Activated CD8-positive, alpha-beta T cell treated with anti-CD3 and anti-CD28 coated beads for 36 hours (primary cell): ENCODE results near the gene ANKS1B. TPM values are rescaled to one million over a fixed set of nuclear protein-coding genes. Genes with fewer than 3 reads are reported as not detected.
"Not testable (repeated sequence)": the region's sequence is repeated elsewhere in the genome, so short reads cannot be mapped to it uniquely, and the experiment has no call there.

Source experiments
- ATAC-seq: fragments of 200-7000 bp; cut with Tn5 transposase; one replicate; pipeline ENCODE4 v1.10.0; 2021; ENCODE audit warnings: mild to moderate bottlenecking, moderate library complexity
- CTCF ChIA-PET: fragments of 350-600 bp; sonication (Branson Sonifier 250); formaldehyde crosslinking; loops from one replicate; lab custom pipeline; 2021; ENCODE audit warnings: antibody characterized with exemption; lab: Charles Lee
- POLR2A ChIA-PET: fragments of 350-600 bp; sonication (Branson Sonifier 250); formaldehyde crosslinking; loops from one replicate; lab custom pipeline; 2021; ENCODE audit warnings: antibody characterized with exemption; lab: Charles Lee
- DNase-seq: peaks from one replicate; pipeline ENCODE4 v3.0.0-alpha.2; 2020
- H3K27ac Mint-ChIP-seq: one replicate; pipeline ENCODE4 v1.8.0; 2021; ENCODE audit warnings: mild to moderate bottlenecking, mixed read lengths
- H3K27me3 Mint-ChIP-seq: one replicate; pipeline ENCODE4 v1.8.0; 2021; ENCODE audit warnings: mixed read lengths
- H3K36me3 Mint-ChIP-seq: one replicate; pipeline ENCODE4 v1.8.0; 2021; ENCODE audit warnings: low read depth, mixed read lengths
- H3K4me1 Mint-ChIP-seq: one replicate; pipeline ENCODE4 v1.8.0; 2021; ENCODE audit warnings: low read depth, mixed read lengths
- H3K4me3 Mint-ChIP-seq: one replicate; pipeline ENCODE4 v1.8.0; 2021; ENCODE audit warnings: mild to moderate bottlenecking, moderate library complexity, mixed read lengths
- H3K9me3 Mint-ChIP-seq: one replicate; pipeline ENCODE4 v1.8.0; 2021; ENCODE audit warnings: mixed read lengths
- CTCF ChIP-seq: fragments of 200-600 bp; IDR thresholded peaks from one replicate; pipeline ENCODE4 v1.8.0; 2022; ENCODE audit warnings: antibody characterized with exemption, mild to moderate bottlenecking
- intact Hi-C: fragments of 100-400 bp; cut with micrococcal nuclease; formaldehyde crosslinking; loops from one replicate; pipeline ENCODE4 v1.10.0; 2022
- total RNA-seq, 2 experiments: library from RNA; stranded (reverse); gene quantifications; one replicate each; pipeline ENCODE4 v1.2.3, GENCODE V29; 2021

Gene ANKS1B
- total RNA-seq, 2 experiments from 2014 or later, result 0.54 TPM; not detected in 1

- peaks cover 7% of the 10 kb centered on the region for H3K9me3 Mint-ChIP-seq
- ChIA-PET POLR2A (no interaction called here), CTCF (no interaction called here)
- DNase-seq (no peak), ATAC-seq (no peak)
- no peak overlapping the region for H3K4me3 Mint-ChIP-seq
- H3K27ac Mint-ChIP-seq, result no peak overlapping the region
- intact Hi-C loops, result no loop called here
- no peaks in the 10 kb centered on the region for H3K36me3 Mint-ChIP-seq
- no peak for TF ChIP-seq CTCF
- no peaks in the 10 kb centered on the region for H3K4me1 Mint-ChIP-seq
- no peaks in the 10 kb centered on the region for H3K27me3 Mint-ChIP-seq
Observed at GRCh38 chr12:99721715-99722275, 262.9 kb downstream of the ANKS1B start.

GRCh38 chr12:99720083-99720465, 264.7 kb downstream of the ANKS1B start:
- H3K4me1 Mint-ChIP-seq, H3K4me3 Mint-ChIP-seq, H3K9me3 Mint-ChIP-seq, CTCF ChIA-PET, POLR2A ChIA-PET, DNase-seq, H3K27me3 Mint-ChIP-seq, H3K27ac Mint-ChIP-seq, ATAC-seq, H3K36me3 Mint-ChIP-seq, intact Hi-C loops: not testable (repeated sequence)

- H3K9me3 Mint-ChIP-seq, H3K27me3 Mint-ChIP-seq, CTCF ChIA-PET, H3K4me3 Mint-ChIP-seq, H3K27ac Mint-ChIP-seq, H3K4me1 Mint-ChIP-seq, POLR2A ChIA-PET, ATAC-seq, DNase-seq, intact Hi-C loops, H3K36me3 Mint-ChIP-seq: not testable (repeated sequence)
Observed at GRCh38 chr12:99719411-99720082, 265.2 kb downstream of the ANKS1B start.

- not testable (repeated sequence) for DNase-seq, H3K27me3 Mint-ChIP-seq
Observed at GRCh38 chr12:99715841-99716510, 268.8 kb downstream of the ANKS1B start.

GRCh38 chr12:99714921-99715320, 269.8 kb downstream of the ANKS1B start:
- H3K36me3 Mint-ChIP-seq, H3K27me3 Mint-ChIP-seq, H3K4me3 Mint-ChIP-seq, H3K27ac Mint-ChIP-seq, H3K4me1 Mint-ChIP-seq, DNase-seq, POLR2A ChIA-PET, CTCF ChIA-PET, H3K9me3 Mint-ChIP-seq, intact Hi-C loops, ATAC-seq: not testable (repeated sequence)

More at GRCh38 chr12:99715841-99716510, 268.8 kb downstream of the ANKS1B start:
- POLR2A ChIA-PET, H3K27ac Mint-ChIP-seq, CTCF ChIA-PET, H3K4me1 Mint-ChIP-seq, ATAC-seq, H3K9me3 Mint-ChIP-seq, H3K4me3 Mint-ChIP-seq, H3K36me3 Mint-ChIP-seq, intact Hi-C loops: not testable (repeated sequence)

- intact Hi-C loops, result no loop called here
- no peak for TF ChIP-seq CTCF
- ChIA-PET CTCF (no interaction called here), POLR2A (no interaction called here)
- H3K36me3 Mint-ChIP-seq, result no peaks in the 10 kb centered on the region
- H3K4me3 Mint-ChIP-seq, result no peak overlapping the region
- no peaks in the 10 kb centered on the region for H3K4me1 Mint-ChIP-seq
- no peak for ATAC-seq
- no peak for DNase-seq
- H3K27ac Mint-ChIP-seq, result no peak overlapping the region
- H3K27me3 Mint-ChIP-seq, result no peaks in the 10 kb centered on the region
- H3K9me3 Mint-ChIP-seq, result peaks cover 2% of the 10 kb centered on the region
Observed at GRCh38 chr12:99713946-99714520, 270.7 kb downstream of the ANKS1B start.
